Keratinocyte (primary cell): Measurements from ENCODE around the gene XPO4. TPM values are rescaled to one million over a fixed set of nuclear protein-coding genes. Genes with fewer than 3 reads are reported as not detected.

ENCODE experiments used
- DNase-seq: peaks from one replicate; pipeline ENCODE4 v3.0.0-alpha.2; 2011; ENCODE audit warnings: low read depth, missing footprints, low spot score
- FAIRE-seq: peaks from 2 replicates; lab custom pipeline; 2011; peaks lifted over from hg19 to GRCh38; lab: Jason Lieb, UNC
- H2AFZ ChIP-seq: 2 replicates; pipeline ENCODE4 v1.6.0; 2012; ENCODE audit warnings: low read length, control low read depth, inconsistent platforms; ENCODE audit not compliant: control insufficient read depth
- H3K27ac ChIP-seq: 2 replicates; pipeline ENCODE4 v1.5.1; 2011; ENCODE audit warnings: low read length; ENCODE audit not compliant: control insufficient read depth, insufficient read depth
- H3K27me3 ChIP-seq: 3 replicates; pipeline ENCODE4 v1.6.0; 2011; ENCODE audit warnings: low read length; ENCODE audit not compliant: control insufficient read depth, insufficient read depth; ENCODE audit errors: extremely low read depth
- H3K36me3 ChIP-seq, 2 experiments: 2 replicates in 1 of 2; 3 replicates in 1 of 2; pipeline ENCODE4 v1.5.1; 2011; ENCODE audit warnings: low read length in 2 of 2, mild to moderate bottlenecking in 1 of 2; ENCODE audit not compliant: control insufficient read depth in 2 of 2, insufficient read depth in 2 of 2; ENCODE audit errors: extremely low read depth in 1 of 2
- H3K4me1 ChIP-seq: 3 replicates; pipeline ENCODE4 v1.5.1; 2011; ENCODE audit warnings: low read length; ENCODE audit not compliant: control insufficient read depth, insufficient read depth; ENCODE audit errors: extremely low read depth
- H3K4me2 ChIP-seq: 3 replicates; pipeline ENCODE4 v1.6.0; 2011; ENCODE audit warnings: low read depth, low read length; ENCODE audit not compliant: control insufficient read depth, insufficient read depth; ENCODE audit errors: extremely low read depth
- H3K4me3 ChIP-seq, 3 experiments: fragments of 200-600 bp in 1 of 3; sonication (generic) in 1 of 3; 2 replicates in 2 of 3; 3 replicates in 1 of 3; pipeline ENCODE4 v1.5.1; 2011 to 2016; ENCODE audit warnings: low read length in 3 of 3, mild to moderate bottlenecking in 3 of 3, control low read depth in 2 of 3, inconsistent platforms in 1 of 3, low read depth in 1 of 3, mixed read lengths in 1 of 3, mixed run types in 1 of 3, moderate library complexity in 1 of 3; ENCODE audit not compliant: control insufficient read depth in 2 of 3, insufficient read depth in 2 of 3; ENCODE audit errors: extremely low read depth in 1 of 3
- H3K79me2 ChIP-seq: 2 replicates; pipeline ENCODE4 v1.6.0; 2012; ENCODE audit warnings: low read length; ENCODE audit not compliant: control insufficient read depth, insufficient read depth
- H3K9ac ChIP-seq: 3 replicates; pipeline ENCODE4 v1.6.0; 2011; ENCODE audit warnings: low read length; ENCODE audit not compliant: control insufficient read depth, insufficient read depth; ENCODE audit errors: extremely low read depth
- H3K9me1 ChIP-seq: 3 replicates; pipeline ENCODE4 v1.6.0; 2011; ENCODE audit warnings: low read length; ENCODE audit not compliant: control insufficient read depth, insufficient read depth; ENCODE audit errors: extremely low read depth
- H3K9me3 ChIP-seq: 2 replicates; pipeline ENCODE4 v1.5.1; 2012; ENCODE audit warnings: low read depth, low read length; ENCODE audit not compliant: control insufficient read depth
- H4K20me1 ChIP-seq: 3 replicates; pipeline ENCODE4 v1.6.0; 2011; ENCODE audit warnings: low read length; ENCODE audit not compliant: control insufficient read depth, insufficient read depth; ENCODE audit errors: extremely low read depth
- EZH2 ChIP-seq: IDR thresholded peaks from one replicate; pipeline ENCODE4 v1.6.1; 2012; ENCODE audit warnings: inconsistent platforms, mild to moderate bottlenecking, low read length, moderate library complexity
- dilution Hi-C: fragments of 300-500 bp; cut with MboI; formaldehyde crosslinking; loops from one replicate; pipeline ENCODE4 v1.7.0; 2020; ENCODE audit warnings: low sequenced_read_pairs; ENCODE audit not compliant: extremely low pct_ligation_motif_present
- polyA plus RNA-seq, 5 experiments: library from polyadenylated mRNA; depleted of rRNA in 3 of 5; stranded (reverse) in 3 of 5; stranded (forward) in 1 of 5; unstranded in 1 of 5; fragments of >200 nt; gene quantifications; 1 replicate in 1 of 5; 2 replicates in 3 of 5; 3 replicates in 1 of 5; pipeline versions ENCODE4 v1.2.1 to v1.2.3, GENCODE V29; 2011 to 2012; ENCODE audit warnings: missing spikeins in 2 of 5, low read depth in 1 of 5, low replicate concordance in 1 of 5
- TF ChIP-seq, protein P1 (sequence below), 3 experiments: IDR thresholded peaks in 1 of 3; conservative IDR thresholded peaks in 1 of 3; optimal IDR thresholded peaks in 1 of 3; 2 replicates in 2 of 3; 3 replicates in 1 of 3; pipeline versions ENCODE3 to v1.5.1; 2011; ENCODE audit warnings: low read length in 3 of 3, mild to moderate bottlenecking in 3 of 3, moderate library complexity in 2 of 3, control low read depth in 1 of 3, inconsistent platforms in 1 of 3; ENCODE audit not compliant: insufficient read depth in 2 of 3; ENCODE audit errors: extremely low read depth in 1 of 3

Gene XPO4
- polyA plus RNA-seq, 1 donor (not counting 4 experiments of a cell fraction or from before 2014, with no cell fraction given) = 16.5 TPM

DNA sequence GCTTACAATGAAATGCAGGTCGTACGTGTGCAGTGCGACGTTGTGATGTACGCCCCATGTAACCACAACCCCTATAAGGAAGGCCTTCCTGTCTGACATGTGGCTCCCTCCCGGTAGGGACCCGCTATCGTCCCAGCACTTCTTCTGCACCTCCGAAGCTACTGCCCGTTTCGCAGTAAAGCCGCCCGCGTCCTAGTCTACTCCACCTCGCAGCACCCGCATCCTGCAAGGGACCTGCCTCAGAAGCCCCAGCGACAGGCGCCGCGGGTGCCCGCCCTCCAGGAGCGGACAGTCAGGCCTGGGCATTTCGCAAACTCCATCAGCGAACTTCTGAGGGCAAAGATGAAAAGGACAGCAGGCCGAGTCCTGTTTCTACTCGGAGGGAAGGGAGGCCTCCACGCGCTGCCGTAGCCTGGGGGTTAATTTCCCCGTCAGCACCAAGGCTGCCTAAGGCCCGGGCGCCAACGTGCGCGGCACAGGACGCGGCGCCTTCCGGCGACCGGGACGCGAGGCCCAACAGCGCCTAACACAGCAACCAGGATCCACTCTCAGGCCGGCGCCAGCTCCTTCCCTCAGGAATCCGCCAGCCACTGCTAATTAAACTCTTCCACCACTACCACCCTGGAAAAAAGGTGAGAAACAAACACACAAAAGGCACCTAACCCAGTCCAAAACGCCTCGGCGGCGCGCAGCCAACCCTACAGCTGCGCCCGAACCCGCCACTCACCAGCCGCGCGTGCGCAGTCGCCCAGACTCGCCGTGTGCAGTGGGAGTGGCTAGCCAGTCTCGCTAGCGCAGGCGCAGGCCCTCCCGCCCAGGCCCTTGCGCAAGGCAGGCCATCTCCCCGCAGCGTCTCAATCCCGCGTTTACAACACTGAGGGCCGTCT is 129.1 kb downstream of the XPO4 start, which contains the start of gene EEF1AKMT1:
EEF1AKMT1 (minus strand) TSS at position 768 of the 887 bp plus-strand sequence. CDS start 16,363 bp downstream, outside the sequence.
- Histone ChIP-seq H3K9me3 (no peaks in the 10 kb centered on the region), H3K9me1 (no peaks in the 10 kb centered on the region), H3K27me3 (no peaks in the 10 kb centered on the region), H3K4me2 (peak within 1 kb of the TSS; percentile 99), H3K36me3 (no peaks in the 10 kb centered on the region), H3K4me1 (peaks cover 9% of the 10 kb centered on the region), H4K20me1 (no peaks in the 10 kb centered on the region), H2AFZ (peak within 1 kb of the TSS; percentile 96), H3K4me3 (peak within 1 kb of the TSS; percentile 52 to 87 (median 82)), H3K27ac (peak within 1 kb of the TSS; percentile 91), H3K79me2 (peaks cover 12% of the 10 kb centered on the region), H3K9ac (peak within 1 kb of the TSS; percentile 94)
- FAIRE-seq (no peak), DNase-seq (peak; percentile 59)
- dilution Hi-C loops = no loop called here
- TF ChIP-seq, protein P1, sequence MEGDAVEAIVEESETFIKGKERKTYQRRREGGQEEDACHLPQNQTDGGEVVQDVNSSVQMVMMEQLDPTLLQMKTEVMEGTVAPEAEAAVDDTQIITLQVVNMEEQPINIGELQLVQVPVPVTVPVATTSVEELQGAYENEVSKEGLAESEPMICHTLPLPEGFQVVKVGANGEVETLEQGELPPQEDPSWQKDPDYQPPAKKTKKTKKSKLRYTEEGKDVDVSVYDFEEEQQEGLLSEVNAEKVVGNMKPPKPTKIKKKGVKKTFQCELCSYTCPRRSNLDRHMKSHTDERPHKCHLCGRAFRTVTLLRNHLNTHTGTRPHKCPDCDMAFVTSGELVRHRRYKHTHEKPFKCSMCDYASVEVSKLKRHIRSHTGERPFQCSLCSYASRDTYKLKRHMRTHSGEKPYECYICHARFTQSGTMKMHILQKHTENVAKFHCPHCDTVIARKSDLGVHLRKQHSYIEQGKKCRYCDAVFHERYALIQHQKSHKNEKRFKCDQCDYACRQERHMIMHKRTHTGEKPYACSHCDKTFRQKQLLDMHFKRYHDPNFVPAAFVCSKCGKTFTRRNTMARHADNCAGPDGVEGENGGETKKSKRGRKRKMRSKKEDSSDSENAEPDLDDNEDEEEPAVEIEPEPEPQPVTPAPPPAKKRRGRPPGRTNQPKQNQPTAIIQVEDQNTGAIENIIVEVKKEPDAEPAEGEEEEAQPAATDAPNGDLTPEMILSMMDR (optimal IDR thresholded peaks at IDR 0.05 in 1 of 3, IDR thresholded peaks at IDR 0.05 in 1 of 3, conservative IDR thresholded peaks at IDR 0.05 in 1 of 3; ENCODE audit: extremely low read depth in 1 of 3, insufficient read depth in 2 of 3, low read length in 3 of 3) = no peak
- no peak for TF ChIP-seq EZH2

DNA sequence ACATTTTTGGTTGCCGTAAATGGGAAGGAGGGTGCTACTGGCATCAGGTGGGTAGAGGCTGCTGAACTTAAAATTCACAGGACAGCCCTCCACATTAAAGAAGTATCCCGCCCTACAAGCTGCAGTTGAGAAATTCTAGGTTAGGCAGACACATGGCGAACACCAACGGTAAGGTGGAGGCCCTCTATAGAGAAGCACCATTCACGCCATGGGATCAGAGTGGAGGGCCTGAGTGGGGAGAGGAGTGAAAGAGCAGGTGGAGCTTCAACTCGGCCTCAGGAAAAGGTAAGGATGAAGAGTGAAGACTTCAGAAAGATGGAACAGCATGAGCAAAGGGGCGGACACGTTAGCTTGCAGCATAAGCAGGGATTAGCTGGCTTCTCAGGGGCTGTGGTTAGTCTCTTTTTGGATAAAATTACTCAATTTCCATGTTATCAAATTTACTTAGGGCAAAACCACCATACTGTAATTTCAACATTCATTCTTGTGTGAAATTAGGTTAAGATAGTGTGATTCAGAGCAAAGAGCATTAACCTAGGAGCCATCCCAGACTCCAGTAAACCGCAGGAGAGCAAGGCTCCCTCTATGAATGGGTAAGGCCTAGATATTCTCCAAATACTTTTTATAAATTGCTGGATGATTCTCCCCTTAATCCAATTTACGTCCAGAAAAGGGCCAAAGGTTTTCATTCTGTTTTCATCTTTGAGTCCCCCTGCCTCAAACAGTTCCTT is 130.0 kb downstream of the XPO4 start:
- TF ChIP-seq, protein P1 (optimal IDR thresholded peaks at IDR 0.05 in 1 of 3, IDR thresholded peaks at IDR 0.05 in 1 of 3, conservative IDR thresholded peaks at IDR 0.05 in 1 of 3; ENCODE audit: extremely low read depth in 1 of 3, insufficient read depth in 2 of 3, low read length in 3 of 3) = no peak
- TF ChIP-seq EZH2 = no peak
- FAIRE-seq = no peak
- DNase-seq = no peak

More for the DNA sequence above, 130.0 kb downstream of the XPO4 start:
- Histone ChIP-seq H2AFZ (peak overlapping the region; percentile 96), H3K4me2 (peak overlapping the region; percentile 99), H3K9me1 (no peaks in the 10 kb centered on the region), H3K79me2 (peaks cover 12% of the 10 kb centered on the region), H3K4me1 (peaks cover 9% of the 10 kb centered on the region), H3K9ac (peak overlapping the region; percentile 94), H3K9me3 (no peaks in the 10 kb centered on the region), H3K4me3 (peak overlapping the region; percentile 52 to 87 (median 82)), H4K20me1 (no peaks in the 10 kb centered on the region), H3K27ac (peak overlapping the region; percentile 91), H3K36me3 (no peaks in the 10 kb centered on the region), H3K27me3 (no peaks in the 10 kb centered on the region)
- dilution Hi-C loops = no loop called here
